Measurements from ENCODE around the gene SLC22A12.

GRCh38 chr11:64605656-64606585 lies 14.9 kb downstream of the SLC22A12 start:
- TF ChIP-seq POLR2A (IDR thresholded peaks at IDR 0.05) (no peak), POLR2AphosphoS5 (IDR thresholded peaks at IDR 0.05) (no peak)
- TF ChIP-seq, protein P1, sequence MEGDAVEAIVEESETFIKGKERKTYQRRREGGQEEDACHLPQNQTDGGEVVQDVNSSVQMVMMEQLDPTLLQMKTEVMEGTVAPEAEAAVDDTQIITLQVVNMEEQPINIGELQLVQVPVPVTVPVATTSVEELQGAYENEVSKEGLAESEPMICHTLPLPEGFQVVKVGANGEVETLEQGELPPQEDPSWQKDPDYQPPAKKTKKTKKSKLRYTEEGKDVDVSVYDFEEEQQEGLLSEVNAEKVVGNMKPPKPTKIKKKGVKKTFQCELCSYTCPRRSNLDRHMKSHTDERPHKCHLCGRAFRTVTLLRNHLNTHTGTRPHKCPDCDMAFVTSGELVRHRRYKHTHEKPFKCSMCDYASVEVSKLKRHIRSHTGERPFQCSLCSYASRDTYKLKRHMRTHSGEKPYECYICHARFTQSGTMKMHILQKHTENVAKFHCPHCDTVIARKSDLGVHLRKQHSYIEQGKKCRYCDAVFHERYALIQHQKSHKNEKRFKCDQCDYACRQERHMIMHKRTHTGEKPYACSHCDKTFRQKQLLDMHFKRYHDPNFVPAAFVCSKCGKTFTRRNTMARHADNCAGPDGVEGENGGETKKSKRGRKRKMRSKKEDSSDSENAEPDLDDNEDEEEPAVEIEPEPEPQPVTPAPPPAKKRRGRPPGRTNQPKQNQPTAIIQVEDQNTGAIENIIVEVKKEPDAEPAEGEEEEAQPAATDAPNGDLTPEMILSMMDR (IDR thresholded peaks at IDR 0.05): no peak

Data from transverse colon (tissue), 4 donors.